A673 (cell line): ENCODE data around the gene PINLYP. TPM values are rescaled to one million over a fixed set of nuclear protein-coding genes. Genes with fewer than 3 reads are reported as not detected.

Experiments used
- BruUV-seq: library from RNA; stranded (reverse); fragments of 400-500 nt; replicated peaks from 2 replicates; lab custom pipeline; 2021; lab: Mats Ljungman, UMichigan
- CTCF ChIA-PET: fragments of 300-600 bp; sonication (Branson Sonifier 250); formaldehyde crosslinking; loops from one replicate; lab custom pipeline; 2022; ENCODE audit warnings: antibody characterized with exemption; lab: Charles Lee
- POLR2A ChIA-PET: fragments of 300-600 bp; sonication (Branson Sonifier 250); formaldehyde crosslinking; loops from one replicate; lab custom pipeline; 2022; ENCODE audit warnings: antibody characterized with exemption; ENCODE audit not compliant: low non-redundant PET; lab: Charles Lee
- DNase-seq: peaks from one replicate; pipeline ENCODE4 v3.0.0-alpha.2; 2015; ENCODE audit warnings: low spot score
- H3K27ac ChIP-seq: fragments of 200-600 bp; sonication (generic); 2 replicates; pipeline ENCODE4 v1.5.1; 2016; ENCODE audit warnings: mixed run types, low read depth, mild to moderate bottlenecking, mixed read lengths, antibody characterized with exemption, low read length; ENCODE audit not compliant: poor library complexity, severe bottlenecking
- H3K27me3 ChIP-seq: fragments of 200-600 bp; sonication (generic); replicated peaks from 2 replicates; pipeline ENCODE4 v1.6.1; 2017; ENCODE audit warnings: mixed run types, low read depth, mild to moderate bottlenecking, mixed read lengths, antibody characterized with exemption, low read length; ENCODE audit not compliant: insufficient read depth, poor library complexity
- H3K36me3 ChIP-seq: fragments of 200-600 bp; sonication (generic); 2 replicates; pipeline ENCODE4 v1.6.1; 2016; ENCODE audit warnings: mixed run types, mild to moderate bottlenecking, mixed read lengths, antibody characterized with exemption, low read length; ENCODE audit not compliant: insufficient read depth, poor library complexity, severe bottlenecking
- H3K4me1 ChIP-seq: fragments of 200-600 bp; sonication (generic); 2 replicates; pipeline ENCODE4 v1.6.1; 2017; ENCODE audit warnings: mixed run types, mild to moderate bottlenecking, mixed read lengths, antibody characterized with exemption, low read length; ENCODE audit not compliant: insufficient read depth, poor library complexity, severe bottlenecking
- H3K4me3 ChIP-seq: fragments of 200-600 bp; sonication (generic); 2 replicates; pipeline ENCODE4 v1.5.1; 2016; ENCODE audit warnings: low read depth, mixed run types, mild to moderate bottlenecking, mixed read lengths, low read length; ENCODE audit not compliant: poor library complexity, severe bottlenecking
- H3K9me3 ChIP-seq: fragments of 200-600 bp; sonication (generic); 2 replicates; pipeline ENCODE4 v1.6.1; 2016; ENCODE audit warnings: mixed run types, low read depth, mild to moderate bottlenecking, mixed read lengths, antibody characterized with exemption, low read length; ENCODE audit not compliant: poor library complexity, severe bottlenecking
- CTCF ChIP-seq: fragments of 300-800, 200-600 bp; sonication (generic); conservative IDR thresholded peaks from 2 replicates; pipeline ENCODE4 v1.5.1; 2017; ENCODE audit warnings: low read depth, mild to moderate bottlenecking, antibody characterized with exemption, low read length, moderate library complexity, mixed read lengths
- EZH2 ChIP-seq: fragments of 200-600 bp; sonication (generic); IDR thresholded peaks from 2 replicates; pipeline ENCODE4 v1.6.1; 2017; ENCODE audit warnings: borderline replicate concordance, low read depth, mild to moderate bottlenecking, mixed read lengths, antibody characterized with exemption, low read length; ENCODE audit not compliant: poor library complexity, severe bottlenecking
- intact Hi-C: fragments of 100-400 bp; cut with micrococcal nuclease; formaldehyde crosslinking; loops from one replicate; pipeline ENCODE4 v1.10.0; 2022; ENCODE audit not compliant: unreplicated experiment
- total RNA-seq: library from RNA; stranded (reverse); gene quantifications from 2 replicates; pipeline ENCODE4 v1.2.3, GENCODE V29; 2021

PINLYP gene
- total RNA-seq, 1 experiment from 2014 or later = 14.3 TPM

- Histone ChIP-seq H3K27ac (no peak overlapping the region), H3K4me3 (no peak overlapping the region), H3K27me3 (no peaks in the 10 kb centered on the region), H3K9me3 (no peaks in the 10 kb centered on the region), H3K36me3 (peaks cover 34% of the 10 kb centered on the region), H3K4me1 (peaks cover 12% of the 10 kb centered on the region)
- TF ChIP-seq EZH2 (no peak), CTCF (no peak)
- intact Hi-C loops = no loop called here
- BruUV-seq = no TSS peak
- ChIA-PET CTCF (no interaction called here), POLR2A (no interaction called here)
- no peak for DNase-seq
Observed at GRCh38 chr19:43548706-43549105, 26.9 kb upstream of the PINLYP start.

- TF ChIP-seq EZH2 = no peak
- no peak for TF ChIP-seq CTCF
- POLR2A ChIA-PET = no interaction called here
Observed at GRCh38 chr19:43551399-43552197, 24.0 kb upstream of the PINLYP start.

GRCh38 chr19:43552198-43552450, 23.5 kb upstream of the PINLYP start:
- Histone ChIP-seq H3K27ac (peak overlapping the region; percentile 70), H3K9me3 (no peaks in the 10 kb centered on the region), H3K4me1 (peaks cover 26% of the 10 kb centered on the region), H3K36me3 (peaks cover 35% of the 10 kb centered on the region), H3K27me3 (no peaks in the 10 kb centered on the region), H3K4me3 (no peak overlapping the region)
- ChIA-PET CTCF (no interaction called here), POLR2A (no interaction called here)
- TF ChIP-seq CTCF = no peak
- no peak for TF ChIP-seq EZH2
- DNase-seq = no peak
- intact Hi-C loops = no loop called here
- no TSS peak for BruUV-seq

More at GRCh38 chr19:43551399-43552197, 24.0 kb upstream of the PINLYP start:
- CTCF ChIA-PET = no interaction called here
- H3K9me3 ChIP-seq = no peaks in the 10 kb centered on the region
- peak overlapping the region; percentile 70 for H3K27ac ChIP-seq
- H3K4me3 ChIP-seq = no peak overlapping the region
- H3K4me1 ChIP-seq = peaks cover 26% of the 10 kb centered on the region
- no TSS peak for BruUV-seq
- peaks cover 35% of the 10 kb centered on the region for H3K36me3 ChIP-seq
- intact Hi-C loops = no loop called here
- H3K27me3 ChIP-seq = no peaks in the 10 kb centered on the region
- DNase-seq = no peak
